Hematopoietic multipotent progenitor cell treated with erythropoietin and hydrocortisone succinate and interleukin-3 and kit ligand, for 6 days (in vitro differentiated cells): Measurements from ENCODE around the gene PSMC1.

Experiments used
- DNase-seq: peaks from one replicate; pipeline ENCODE4 v3.0.0-alpha.2; 2015

Gene PSMC1

DNA sequence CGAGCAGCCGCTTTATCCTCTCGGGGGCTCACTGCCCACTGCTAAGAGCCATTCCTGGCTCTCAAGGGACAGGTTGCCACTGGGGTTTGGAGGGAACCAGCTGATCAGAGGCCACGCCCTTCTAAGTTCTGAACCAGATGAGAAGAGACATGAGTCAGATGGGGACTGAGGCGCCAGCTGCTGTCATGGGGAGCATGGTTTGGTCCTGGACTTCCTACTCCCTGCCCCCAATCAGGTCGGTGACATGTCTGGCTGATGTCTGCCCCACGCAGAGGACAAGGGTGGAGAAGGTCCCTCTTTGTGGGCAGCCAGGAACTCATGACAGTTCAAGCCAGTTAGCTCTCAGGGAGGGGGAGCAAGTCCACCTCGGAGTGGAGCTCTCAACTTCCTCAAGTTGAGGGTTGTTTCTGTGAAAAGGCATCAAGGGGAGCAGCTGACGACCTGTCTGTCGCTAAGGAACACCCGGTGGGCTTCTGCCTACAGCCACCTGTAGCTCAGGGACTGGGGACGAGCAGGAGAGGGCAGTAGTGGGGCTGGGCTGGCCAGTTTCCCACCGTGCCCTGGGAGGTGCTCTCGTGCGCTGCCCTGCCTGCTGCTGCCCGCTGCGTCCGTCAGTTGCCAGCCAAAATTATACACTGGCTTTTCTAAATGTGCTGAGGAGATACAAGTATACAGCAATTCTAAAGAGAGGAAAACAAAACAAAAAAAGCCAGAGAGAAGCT, 20.5 kb downstream of the PSMC1 start:
- peak; percentile 28 for DNase-seq

DNA sequence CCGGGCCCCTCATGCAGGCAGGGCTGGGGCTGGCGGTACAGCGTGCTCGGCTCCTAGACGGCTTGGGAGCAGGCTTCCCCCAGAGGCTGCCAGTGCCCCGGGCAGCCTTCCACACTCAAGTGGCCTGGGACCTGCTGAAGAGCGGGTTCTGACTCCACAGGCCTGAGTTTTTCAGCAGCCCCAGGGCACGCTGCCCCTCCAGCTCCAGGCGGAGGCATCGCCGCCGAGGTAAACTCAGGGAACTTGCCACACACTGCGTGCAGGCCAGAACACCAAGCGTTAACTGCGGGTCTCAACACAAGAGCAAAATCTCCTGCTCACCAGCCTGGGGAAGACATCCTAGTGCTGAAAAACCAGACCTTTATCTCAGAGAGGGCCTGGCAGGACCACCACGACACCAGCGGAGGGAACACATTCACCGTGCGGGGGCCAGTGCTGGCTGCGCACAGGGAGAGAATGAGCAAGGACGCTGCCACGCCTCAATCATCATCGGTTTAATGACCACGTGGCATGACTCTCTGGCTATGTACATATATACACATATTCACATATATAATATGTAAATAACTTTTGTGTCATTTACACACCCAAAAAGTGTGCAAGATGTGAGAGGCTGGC, 21.3 kb downstream of the PSMC1 start:
- DNase-seq, result no peak

DNA sequence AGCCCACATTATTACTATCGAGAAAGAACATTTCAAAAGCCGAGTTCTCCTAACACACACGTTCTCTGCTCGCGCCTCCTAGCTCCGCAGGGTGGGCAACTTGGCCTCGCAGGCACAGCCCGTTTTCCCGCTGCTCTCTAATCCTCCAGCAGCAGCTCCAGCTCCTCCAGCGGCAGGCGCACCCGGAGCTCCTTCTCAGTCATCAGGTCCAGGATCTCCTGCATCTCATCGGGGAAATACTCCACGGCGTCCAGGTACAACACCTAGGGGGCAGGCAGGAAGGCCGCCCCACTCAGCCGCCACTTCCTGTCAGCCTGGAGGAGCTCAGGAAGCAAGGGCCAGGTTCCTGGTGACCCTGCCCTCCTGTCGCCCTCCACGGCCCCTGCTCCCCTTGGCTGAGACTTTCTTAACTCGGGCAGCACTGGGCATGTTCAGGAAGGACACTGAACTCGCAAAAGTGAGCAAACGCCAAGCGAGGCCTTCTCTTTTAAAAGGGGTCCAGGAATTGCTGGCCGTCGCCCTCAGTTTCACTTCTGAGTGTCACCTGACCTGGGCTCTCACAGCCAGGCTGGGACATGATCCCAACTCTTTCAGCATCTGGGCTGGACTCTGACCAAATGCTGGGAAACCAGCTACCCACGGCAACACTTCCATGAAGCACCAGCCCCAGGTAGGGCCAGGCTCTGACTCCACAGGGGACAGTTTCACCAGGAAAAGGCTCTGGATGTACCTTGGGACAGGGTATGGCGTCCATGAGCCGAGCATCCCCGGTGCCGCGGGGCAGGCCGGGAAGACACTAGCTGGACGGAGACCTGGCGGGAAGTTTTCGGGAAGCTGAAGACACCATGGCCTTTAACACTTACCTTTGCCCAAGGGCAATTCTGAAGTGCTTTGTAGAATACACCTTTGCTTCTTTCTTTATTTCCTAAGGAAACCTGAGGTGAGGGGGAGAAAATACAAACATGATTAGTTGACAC, 22.1 kb downstream of the PSMC1 start:
- no peak for DNase-seq

DNA sequence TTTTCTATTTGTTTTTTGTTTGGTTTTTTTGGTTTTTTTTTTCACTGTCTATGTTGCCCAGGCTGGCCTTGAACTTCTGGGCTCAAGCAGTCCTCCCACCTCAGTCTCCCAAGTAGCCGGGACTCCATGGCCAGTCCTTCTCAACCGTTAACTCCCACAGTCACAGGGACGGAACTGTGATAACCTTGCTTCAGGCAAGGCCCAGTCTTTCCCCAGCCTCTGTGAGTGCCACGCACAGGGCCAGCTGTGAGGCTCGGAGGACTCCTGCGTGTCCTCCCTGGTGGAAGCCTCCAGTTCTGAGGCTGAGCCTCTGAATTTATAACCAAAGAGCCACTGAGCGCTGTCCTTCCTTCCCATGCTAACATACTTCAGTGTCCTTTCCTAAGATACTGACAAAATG, 23.7 kb downstream of the PSMC1 start:
- no peak for DNase-seq

DNA sequence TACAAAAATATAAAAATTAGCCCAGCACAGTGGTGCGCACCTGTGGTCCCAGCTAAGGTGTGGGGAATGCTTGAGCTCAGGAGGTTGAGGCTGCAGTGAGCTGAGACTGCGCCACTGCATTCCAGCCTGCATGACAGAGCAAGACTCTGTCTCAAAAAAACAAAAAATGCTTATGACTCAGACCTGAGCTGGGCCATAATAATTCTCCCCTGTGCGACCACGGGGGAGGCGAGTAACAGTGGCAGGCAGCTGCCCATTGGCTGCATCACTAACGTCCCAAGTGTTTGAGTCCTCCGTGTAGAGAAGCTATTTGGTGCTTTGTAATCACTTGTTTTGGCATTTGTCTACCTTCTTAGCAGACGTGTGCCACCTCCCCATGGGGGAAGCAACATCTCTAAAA, 24.9 kb downstream of the PSMC1 start:
- no peak for DNase-seq

DNA sequence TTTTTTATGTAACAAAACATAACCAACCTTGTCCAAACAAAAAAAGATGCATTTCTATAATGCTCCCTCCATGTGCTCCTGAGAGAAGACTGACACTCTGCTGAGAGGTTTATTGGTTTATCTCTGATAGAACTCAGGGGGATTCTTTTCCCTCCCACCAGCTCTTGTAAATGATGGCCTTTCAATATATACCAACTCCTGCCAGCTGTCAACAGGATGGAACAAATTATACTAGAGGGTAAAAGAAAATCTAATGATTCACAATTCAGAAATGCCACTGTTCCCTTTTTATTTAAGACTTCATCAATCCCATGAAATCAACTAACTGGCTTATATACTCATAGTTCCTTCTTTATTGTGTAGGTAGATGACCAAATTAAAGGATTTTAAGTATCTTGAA, 25.4 kb downstream of the PSMC1 start:
- DNase-seq, result no peak

DNA sequence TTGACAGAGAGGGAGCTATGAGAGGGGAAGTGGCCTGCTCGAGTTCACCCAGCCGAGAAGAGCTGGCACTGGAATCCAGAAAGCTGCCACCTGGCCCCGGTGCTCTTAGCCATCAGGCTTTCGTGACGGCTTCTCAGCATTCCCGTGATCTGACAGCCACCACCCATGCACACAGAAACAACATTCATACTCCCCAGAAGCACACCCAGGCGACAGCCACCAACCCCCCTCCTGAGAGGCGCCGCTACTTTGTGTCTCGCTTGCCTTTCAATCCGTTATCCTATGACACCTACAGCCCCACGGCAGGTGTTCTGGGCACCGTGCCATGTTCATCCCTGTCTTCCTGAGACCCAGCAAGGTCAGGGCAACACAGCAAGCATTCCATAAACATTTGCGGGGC, 31.4 kb downstream of the PSMC1 start:
- no peak for DNase-seq

DNA sequence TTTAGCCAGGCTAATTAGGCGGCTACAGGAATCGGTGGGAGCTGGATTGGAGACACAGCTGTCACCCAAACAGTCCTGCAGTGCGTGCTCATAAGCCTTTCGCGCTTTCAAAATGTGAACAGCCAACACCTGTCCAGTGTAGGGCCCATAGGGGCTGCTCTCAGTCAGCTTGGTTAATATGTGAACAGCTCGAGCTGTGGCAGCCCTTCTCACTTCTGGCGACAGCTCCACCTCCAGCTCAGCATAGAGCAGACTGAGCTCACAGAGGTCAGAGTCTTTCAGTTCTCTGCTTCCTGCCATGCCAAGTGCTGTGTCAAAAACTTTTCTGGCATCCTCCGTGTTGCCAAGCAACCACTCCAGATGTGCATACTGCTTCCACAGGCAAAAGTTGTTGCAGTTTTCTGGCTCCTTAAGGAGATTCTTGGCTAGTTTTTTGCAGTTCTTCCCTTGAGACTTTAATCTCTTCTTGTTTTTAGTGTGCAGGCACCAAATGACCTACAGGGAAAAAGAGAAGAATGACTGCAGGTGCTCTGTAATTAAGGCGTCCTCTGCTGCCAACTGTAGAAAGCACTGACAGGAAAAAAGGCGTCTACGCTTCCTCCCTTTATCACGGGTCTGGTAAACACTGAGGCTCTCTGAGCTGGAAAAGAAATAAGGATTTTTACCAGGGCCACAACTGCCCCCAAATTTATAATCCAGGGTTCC, 32.5 kb downstream of the PSMC1 start:
- no peak for DNase-seq

DNA sequence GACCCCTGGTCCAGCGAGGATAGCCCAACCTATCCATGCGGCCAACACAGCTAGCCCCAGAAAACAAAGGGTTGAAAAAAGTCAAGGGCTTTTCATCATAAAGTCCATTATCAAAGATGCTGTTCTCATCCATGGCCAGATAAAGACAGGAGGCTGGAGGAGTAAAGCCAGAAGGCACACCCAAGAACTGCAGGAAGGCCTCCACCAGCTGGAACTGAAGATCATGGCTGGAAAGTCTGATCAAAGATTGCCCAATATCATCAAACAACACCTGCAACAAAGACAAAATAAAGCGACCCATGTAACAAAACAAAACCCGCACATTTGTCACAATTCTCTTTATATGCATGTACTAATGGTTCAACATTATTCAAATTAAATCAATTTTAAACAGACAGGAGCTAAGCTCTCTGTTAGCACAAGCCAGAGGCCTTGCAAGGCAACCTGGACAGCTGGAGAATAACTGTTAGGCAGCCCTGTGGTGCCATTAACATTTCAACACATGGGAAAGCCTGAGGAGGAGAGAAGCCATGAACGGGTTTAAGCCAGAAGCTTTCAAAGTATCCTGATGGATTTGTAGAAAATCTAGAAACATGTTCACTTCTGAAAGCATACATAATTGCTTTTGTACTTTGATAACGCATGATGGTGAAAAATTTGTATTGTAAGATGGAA, 34.1 kb downstream of the PSMC1 start:
- DNase-seq, result peak; percentile 25

DNA sequence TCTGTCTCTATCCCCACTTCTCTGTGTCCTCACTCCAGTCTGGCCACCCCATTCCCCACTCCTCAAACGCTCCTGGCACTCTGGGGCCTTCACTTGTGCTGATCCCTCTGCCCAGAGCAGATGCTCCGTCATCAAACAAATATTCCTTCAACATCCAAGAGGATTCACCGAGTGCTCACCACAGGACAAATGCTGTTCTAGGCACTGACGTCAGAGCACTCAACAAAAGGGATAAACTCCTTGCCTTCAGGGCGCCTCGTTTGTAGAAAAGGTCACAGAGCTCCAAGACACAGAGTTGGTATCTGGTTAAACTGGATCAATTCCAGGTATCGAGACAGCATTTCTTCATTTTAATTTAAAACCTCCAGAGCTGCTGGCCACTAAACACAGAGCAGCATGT, 35.3 kb downstream of the PSMC1 start:
- no peak for DNase-seq

DNA sequence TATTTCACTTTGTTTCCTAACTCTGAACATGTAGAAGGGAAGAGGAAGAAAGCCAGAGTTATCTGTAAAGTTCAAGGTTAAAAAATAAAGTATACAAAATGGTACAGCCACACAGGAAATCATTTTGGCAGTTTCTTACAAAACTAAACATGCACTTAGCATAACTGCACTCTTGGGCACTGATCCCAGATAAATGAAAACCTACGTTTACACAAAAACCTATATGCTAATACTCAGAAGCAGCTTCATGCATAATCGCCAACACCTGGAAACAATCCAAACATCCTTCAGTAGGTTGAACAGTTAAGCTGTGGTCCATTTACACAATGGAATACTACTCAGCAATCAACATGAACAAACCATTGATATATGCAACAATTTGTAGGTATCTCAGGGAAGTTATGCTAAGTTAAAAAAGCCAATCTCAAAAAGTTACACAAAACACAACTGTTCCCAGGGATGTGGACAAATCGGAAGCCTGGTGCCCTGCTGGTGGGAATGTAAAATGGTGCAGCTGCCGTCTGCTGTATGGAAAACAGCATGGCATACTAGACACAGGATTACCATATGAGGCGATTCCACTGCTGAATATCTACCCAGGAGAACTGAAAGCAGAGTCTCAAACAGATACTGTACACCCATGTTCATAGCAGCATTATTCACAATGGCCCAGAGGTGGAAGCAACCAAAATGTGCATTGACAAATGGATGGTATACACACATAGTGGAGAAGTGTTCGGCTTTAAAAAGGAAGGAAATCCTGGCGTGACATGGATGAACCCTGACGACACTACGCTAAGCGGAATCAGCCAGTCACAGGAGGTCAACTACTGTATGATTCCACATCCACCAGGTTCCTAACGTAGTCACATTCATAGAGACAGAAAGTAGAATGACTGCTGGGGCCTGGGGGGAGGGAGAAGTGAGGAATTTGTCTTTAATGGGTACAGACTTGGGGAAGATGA, 37.7 kb downstream of the PSMC1 start:
- DNase-seq, result no peak

DNA sequence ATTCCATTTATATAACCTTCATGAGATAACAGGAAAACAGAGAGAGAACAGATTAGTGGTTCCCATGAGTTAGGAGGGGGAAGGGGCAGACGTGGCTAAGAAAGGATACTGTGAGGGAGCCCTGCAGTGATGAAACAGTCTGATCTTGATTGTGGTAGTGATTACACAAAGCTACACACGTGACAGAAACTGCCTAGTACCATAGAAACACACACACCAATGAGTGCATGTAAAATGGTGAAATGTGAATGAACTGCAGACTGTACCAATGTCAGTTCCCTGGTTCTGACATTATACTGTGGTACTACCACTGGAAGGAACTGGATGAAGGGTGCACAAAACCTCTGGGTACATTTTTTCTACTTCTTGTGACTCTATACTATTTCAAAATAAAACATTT, 38.5 kb downstream of the PSMC1 start:
- peak; percentile 76 for DNase-seq

DNA sequence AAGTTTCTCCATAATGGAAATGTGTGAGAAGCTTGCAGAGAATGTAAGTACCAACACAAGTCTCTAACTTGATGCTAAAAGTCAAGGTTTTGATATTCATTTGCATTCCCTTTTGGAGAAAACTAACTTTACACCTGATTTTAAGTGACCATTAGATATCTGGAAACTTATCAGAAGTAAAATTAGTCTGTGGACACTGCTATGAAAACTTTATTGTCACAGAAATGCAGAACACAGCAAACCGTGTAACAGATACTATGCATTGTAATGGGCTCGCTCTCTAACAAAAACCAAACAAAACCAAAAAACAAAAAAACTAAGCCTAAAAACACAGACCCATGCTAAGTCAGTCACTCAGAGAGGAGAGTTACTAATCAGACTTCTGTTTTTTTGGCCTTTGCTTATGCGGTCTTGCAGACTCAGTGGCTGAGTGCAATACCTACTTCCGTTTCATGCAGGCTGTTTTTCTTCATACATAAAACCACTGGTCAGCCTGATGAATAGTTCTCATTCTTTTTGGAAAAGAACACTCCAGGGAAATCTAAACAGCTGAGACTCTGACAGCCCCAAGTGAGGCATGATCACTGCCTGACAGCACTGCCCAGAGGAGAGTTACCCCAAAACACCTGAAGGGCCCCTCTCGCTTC, 39.6 kb downstream of the PSMC1 start:
- DNase-seq, result peak; percentile 53

DNA sequence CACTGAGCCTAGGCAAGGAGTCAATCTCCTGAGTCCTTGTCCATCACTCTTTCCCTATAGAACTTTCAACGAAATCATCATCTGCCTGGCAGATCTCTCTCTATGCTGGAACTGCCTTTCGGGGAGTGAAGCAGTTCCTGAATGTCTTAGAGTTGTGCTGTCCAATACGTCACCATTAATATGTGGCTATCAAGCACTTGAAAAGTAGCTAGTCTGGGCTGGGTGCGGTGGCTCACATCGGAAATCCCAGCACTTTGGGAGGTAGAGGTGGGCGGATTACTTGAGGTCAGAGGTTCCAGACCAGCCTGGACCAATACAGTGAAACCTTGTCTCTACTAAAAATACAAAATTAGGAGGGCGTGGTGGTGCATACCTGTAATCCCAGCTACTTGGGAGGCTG, 40.3 kb downstream of the PSMC1 start:
- DNase-seq, result no peak

DNA sequence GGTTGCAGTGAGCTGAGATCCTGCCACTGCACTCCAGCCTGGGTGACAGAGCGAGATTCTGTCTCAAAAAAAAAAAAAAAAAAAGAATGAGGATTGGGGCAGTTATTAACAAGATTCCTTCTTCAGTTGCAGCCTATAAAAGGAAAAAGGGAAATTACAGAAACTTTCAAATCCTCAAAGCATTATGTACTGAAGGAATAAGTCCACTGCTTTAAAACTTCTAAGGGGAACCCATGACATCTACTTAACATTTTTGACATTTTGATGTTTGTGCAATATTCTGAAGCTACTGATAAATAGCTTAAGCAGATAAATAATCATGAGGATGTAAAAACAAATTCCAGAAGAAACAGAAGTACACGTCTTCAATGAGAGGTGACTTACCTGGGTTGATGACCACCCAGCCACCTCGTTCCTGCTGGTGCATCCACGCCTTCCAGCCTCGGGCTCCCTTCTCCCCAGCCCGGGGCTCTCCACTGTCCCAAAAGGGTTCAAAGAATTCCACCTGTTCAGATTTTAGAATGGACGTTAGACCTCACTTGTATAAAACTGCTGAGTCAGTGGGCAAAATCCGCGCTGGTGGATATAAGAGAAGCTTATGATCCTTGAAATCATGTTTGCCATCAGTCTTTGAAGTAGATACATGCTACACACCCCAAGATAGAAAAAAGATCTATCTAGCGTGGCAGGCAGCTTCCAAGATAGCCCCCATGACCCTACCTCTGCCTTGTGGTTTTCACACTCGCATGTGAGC, 41.7 kb downstream of the PSMC1 start:
- no peak for DNase-seq

DNA sequence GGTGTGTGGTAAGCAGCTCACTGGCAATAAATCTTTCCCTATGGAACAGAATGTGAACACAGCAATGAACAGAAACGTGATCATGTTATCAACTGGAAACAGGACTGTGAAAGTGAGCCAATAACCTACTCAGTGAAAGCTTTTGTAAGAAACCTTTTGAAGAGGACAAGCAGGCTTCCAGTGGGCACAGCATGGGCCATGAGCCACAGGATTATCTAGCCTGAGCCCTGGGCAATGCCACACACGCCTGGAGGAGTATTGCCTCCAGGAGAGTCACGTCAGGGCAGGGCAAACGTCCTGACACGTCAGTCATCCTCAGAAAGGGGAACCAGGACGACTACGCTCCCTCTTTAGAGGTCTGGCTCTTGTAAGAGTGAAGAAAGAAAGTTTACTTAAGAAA, 43.1 kb downstream of the PSMC1 start:
- DNase-seq, result peak; percentile 82

DNA sequence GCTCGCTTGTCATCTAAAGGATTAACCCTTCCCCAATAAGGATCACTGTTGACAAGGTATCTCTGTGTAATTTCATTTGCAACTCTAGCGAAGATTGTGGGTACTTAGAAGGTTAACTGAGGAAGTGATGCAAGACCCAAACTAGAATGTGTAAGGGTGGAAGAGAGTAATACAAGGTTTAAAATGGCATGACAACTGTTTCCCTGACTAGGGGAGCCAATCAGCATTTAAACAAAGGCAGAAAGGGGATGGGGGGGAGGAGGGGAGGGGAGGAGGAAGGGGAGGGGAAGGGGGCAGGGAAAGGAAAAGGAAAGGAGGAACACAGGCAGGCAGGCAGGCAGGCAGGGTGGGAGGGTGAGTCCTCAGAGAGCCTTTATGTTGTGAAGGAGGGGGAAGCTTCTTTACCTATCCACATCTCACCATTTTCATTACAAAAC, 44.3 kb downstream of the PSMC1 start:
- DNase-seq, result peak; percentile 70

DNA sequence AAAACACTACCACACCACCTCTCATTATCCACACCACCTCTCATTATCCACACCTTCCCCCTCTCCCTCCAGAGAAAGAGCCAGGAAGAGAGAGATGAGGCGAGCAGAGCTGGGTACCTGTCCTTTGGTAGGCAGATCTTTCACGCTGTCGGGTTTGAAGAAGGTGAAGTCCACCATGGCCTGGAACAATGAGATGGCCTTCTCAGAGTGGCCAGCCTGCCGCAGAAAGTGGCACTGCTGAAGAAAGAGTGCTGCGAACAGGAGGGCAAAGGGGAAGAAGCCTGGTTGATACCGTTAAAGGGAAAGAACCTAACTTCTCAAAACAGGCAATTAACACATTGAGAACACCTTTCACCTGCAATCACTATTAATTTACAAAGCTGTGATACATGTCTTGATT, 44.8 kb downstream of the PSMC1 start:
- no peak for DNase-seq

DNA sequence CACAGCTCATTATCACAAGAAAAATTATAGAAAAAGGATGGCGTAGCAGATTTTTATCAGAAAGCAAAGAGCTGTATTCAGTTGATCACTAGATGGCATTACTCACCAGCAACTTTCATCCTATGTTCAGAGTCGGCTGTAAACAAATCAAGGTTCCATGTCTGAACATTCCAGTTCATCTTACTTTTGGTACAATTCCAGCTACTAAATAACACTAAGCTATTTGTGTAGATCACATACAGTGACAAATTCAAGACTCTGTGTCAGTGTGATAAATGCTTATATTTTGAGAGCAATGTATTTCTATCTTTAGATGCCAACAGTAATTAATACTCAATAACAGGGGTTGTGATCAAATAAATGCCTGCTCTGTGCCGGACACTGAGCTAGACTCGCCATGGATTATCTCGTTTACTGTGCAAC, 45.3 kb downstream of the PSMC1 start:
- peak; percentile 76 for DNase-seq
